ENCODE results near the gene NIPAL4.
"Not testable (repeated sequence)": the region's sequence is repeated elsewhere in the genome, so short reads cannot be mapped to it uniquely, and the experiment has no call there.

NIPAL4 gene

DNA sequence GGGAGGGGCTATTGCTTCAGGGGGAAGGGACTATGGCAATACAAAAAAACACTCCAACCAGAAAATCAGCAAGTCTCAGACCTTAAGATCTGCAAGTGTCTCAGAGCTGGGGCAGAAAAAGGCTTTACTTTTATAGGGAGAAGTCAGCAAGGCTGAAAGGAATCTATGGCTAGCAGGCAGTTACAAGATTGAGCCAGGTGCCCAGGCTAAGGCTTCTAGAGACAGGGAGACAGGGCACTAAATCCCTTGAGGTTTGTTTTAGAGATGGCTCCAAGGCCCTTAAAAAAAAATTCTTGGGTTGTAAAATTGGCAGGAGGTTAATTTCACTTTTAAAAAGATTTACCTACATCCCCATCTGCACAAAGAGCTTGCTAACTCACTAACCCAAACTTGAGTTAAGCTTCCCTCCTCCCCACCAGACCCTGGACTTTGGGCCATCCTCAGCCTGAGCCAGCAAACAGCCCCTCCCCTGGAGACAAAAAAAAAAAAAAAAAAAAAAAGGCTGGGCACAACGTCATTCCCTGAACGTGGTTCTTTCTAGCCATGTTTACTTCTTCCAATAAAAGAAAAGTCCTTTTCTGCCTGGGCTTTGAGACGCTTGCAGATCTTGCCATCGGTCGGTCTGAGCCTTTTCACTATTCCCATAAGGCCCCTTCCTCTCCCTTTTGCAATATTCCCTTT lies 17.9 kb downstream of the NIPAL4 start:
- no peak for DNase-seq (ENCODE audit: low spot score)
- in situ Hi-C loops (cut with MboI; ENCODE audit: low pct_unique_long_range_greater_than_20kb, low sequenced_read_pairs, unreplicated experiment): no loop called here
- TF ChIP-seq, protein P1, sequence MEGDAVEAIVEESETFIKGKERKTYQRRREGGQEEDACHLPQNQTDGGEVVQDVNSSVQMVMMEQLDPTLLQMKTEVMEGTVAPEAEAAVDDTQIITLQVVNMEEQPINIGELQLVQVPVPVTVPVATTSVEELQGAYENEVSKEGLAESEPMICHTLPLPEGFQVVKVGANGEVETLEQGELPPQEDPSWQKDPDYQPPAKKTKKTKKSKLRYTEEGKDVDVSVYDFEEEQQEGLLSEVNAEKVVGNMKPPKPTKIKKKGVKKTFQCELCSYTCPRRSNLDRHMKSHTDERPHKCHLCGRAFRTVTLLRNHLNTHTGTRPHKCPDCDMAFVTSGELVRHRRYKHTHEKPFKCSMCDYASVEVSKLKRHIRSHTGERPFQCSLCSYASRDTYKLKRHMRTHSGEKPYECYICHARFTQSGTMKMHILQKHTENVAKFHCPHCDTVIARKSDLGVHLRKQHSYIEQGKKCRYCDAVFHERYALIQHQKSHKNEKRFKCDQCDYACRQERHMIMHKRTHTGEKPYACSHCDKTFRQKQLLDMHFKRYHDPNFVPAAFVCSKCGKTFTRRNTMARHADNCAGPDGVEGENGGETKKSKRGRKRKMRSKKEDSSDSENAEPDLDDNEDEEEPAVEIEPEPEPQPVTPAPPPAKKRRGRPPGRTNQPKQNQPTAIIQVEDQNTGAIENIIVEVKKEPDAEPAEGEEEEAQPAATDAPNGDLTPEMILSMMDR (IDR thresholded peaks at IDR 0.05; ENCODE audit: extremely low read depth, insufficient read depth, missing control alignments): no peak

DNA sequence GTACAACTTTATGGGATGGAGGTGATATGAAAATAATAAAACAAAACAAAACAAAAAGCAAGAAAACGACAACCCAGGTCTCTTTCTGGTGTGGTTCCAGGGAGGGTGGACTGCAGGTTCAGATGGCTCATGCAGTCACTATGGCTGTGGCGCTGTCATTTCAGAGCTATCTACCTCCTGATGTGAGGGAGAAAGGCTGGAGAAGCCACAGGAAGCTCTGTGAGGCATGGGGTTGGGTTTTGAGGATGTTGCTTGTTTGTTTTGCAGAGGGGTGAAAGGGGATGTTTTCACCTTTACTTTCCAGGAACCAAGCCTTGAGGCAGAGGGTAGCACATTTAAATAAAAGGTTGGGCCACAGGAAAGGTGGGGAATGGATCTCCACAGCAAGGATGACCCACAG lies 18.7 kb downstream of the NIPAL4 start:
- TF ChIP-seq, protein P1 (IDR thresholded peaks at IDR 0.05; ENCODE audit: extremely low read depth, insufficient read depth, missing control alignments): no peak
- in situ Hi-C loops (cut with MboI; ENCODE audit: low pct_unique_long_range_greater_than_20kb, low sequenced_read_pairs, unreplicated experiment): no loop called here
- DNase-seq (ENCODE audit: low spot score): no peak

DNA sequence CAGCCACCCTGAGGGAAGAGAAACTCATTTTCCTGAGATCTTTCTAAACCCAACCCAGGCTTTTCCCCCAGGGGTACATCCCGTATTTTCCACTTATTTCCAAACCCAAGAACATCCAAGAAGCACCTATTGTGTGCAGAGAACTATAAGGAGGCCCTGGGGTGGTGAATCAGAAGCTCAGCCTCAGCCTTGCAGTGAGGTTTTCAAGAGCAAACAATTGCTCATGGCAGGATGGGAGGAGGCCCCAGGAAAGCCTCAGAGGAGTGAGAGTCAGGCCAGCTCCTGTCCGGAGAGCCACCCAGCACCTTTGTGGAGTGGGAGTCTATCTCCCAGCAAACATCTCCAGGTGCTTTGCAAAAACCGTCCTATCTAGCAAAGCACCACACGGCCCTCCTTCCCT lies 19.2 kb downstream of the NIPAL4 start:
- in situ Hi-C loops (cut with MboI; ENCODE audit: low pct_unique_long_range_greater_than_20kb, low sequenced_read_pairs, unreplicated experiment): no loop called here
- DNase-seq (ENCODE audit: low spot score): no peak
- TF ChIP-seq, protein P1 (IDR thresholded peaks at IDR 0.05; ENCODE audit: extremely low read depth, insufficient read depth, missing control alignments): no peak

DNA sequence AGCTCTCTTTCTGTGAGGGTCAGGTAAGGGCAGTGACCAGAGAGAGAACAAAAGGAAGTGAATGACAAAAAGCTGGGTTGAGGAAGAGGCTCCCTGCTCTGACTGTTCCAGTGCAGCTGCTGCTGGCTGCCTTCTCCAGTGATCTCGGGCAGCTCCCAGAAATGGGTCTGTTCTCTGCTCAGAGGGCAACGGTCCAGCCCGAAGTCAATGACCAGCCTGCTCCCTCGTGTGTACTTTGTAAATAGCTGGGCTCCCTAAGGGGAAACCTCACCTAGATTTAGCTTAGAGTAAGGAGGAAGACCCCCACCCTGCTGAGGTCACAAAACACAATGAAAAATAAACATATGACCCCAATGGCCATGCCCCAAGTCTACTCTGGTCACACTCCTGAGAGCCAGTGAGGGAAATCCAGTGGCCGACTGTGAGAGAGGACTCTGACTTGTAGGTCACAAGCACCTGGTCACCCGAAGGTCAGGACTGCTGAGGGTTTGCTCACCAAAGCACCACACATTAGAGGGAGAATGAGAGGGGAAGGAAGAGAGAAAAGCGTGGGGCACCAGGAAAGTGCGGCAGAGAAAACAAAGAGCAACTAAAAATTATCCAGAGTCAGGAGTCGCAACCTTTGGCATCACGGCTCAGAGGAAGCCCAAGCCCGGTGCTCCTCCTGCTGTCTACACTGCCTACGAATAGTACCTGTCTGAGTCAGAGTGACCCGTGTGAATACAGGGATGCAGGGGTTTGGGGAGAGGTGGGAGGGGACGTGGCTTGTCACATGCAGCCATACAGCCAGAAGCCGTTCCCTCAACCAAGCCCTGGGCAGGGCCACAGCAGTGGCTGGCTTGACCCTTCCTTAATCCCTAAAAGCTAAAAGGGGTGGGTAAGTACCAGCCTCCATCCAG lies 19.8 kb downstream of the NIPAL4 start:
- TF ChIP-seq, protein P1 (IDR thresholded peaks at IDR 0.05; ENCODE audit: extremely low read depth, insufficient read depth, missing control alignments): no peak
- no peak for DNase-seq (ENCODE audit: low spot score)
- in situ Hi-C loops (cut with MboI; ENCODE audit: low pct_unique_long_range_greater_than_20kb, low sequenced_read_pairs, unreplicated experiment): no loop called here

DNA sequence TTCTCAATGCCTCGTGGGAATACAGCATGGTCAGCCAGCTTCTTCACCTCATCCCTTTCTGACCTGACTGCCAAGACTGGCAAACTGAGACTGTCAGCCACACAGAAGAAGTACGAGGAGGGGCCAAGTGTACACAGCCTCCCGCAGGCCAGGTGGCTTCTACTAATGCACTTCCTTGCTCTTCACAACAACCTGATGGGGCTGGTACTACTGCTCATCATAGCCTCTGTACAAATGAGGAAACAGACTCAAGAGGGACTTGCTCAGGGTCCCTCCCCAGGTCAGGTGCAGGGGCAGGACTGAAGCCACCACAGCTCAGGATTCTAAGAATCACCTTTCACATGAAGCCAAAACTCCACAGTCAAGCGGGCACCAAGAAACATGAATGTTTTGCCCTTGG lies 21.3 kb downstream of the NIPAL4 start:
- in situ Hi-C loops (cut with MboI; ENCODE audit: low pct_unique_long_range_greater_than_20kb, low sequenced_read_pairs, unreplicated experiment): no loop called here
- TF ChIP-seq, protein P1 (IDR thresholded peaks at IDR 0.05; ENCODE audit: extremely low read depth, insufficient read depth, missing control alignments): no peak
- no peak for DNase-seq (ENCODE audit: low spot score)

DNA sequence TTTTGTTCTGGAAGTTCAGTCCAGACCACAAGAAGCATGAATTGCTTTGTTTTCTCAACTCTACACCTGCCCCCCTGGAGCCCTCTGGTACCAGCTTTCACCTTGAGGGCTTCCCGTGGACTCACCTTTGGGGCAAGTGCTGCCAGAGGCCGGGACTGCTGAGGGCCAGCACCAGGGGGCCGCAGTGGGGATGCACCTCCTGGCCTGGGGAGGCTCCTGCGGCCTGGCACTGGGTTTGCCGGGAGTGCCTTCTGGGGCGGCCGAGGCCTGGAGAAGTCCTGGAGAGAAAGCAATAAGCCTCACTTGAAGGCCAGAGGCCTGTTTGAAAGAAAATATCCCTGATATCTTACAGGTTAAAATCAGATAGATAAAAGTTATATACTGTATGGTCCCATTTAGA lies 21.7 kb downstream of the NIPAL4 start:
- in situ Hi-C loops (cut with MboI; ENCODE audit: low pct_unique_long_range_greater_than_20kb, low sequenced_read_pairs, unreplicated experiment): no loop called here
- TF ChIP-seq, protein P1 (IDR thresholded peaks at IDR 0.05; ENCODE audit: extremely low read depth, insufficient read depth, missing control alignments): no peak
- no peak for DNase-seq (ENCODE audit: low spot score)

DNA sequence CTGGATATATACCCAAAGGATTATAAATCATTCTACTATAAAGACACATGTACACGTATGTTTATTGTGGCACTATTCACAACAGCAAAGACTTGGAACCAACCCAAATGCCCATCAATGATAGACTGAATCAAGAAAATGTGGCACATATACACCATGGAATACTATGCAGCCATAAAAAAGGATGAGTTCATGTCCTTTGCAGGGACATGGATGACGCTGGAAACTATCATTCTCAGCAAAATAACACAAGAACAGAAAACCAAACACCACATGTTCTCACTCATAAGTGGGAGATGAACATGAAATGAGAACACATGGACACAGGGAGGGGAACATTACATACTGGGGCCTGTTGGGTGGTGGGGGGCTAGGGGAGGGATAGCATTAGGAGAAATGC lies 22.7 kb downstream of the NIPAL4 start:
- in situ Hi-C loops (cut with MboI; ENCODE audit: low pct_unique_long_range_greater_than_20kb, low sequenced_read_pairs, unreplicated experiment); DNase-seq (ENCODE audit: low spot score): not testable (repeated sequence)
